Measurements from ENCODE around the gene PEAK3. TPM values are rescaled to one million over a fixed set of nuclear protein-coding genes. Genes with fewer than 3 reads are reported as not detected.

PEAK3 gene
- total RNA-seq, 2 donors from 2014 or later = 0.66 to 0.78 TPM

- ATAC-seq = peak; percentile 91
- peaks cover 46% of the 10 kb centered on the region for H3K4me1 ChIP-seq
These were observed 12.5 kb downstream of the PEAK3 start for GRCh38 chr19:2269244-2270156.

GRCh38 chr19:2268861-2269243 lies 13.1 kb downstream of the PEAK3 start:
- peaks cover 40% of the 10 kb centered on the region for H3K4me1 ChIP-seq
- peaks cover 0 to 2% of the 10 kb centered on the region in 2 donors for H3K36me3 ChIP-seq (replicated peaks in 1 of 2; ENCODE audit: insufficient read depth in 1 of 2, low read depth in 2 of 2)
- no peak for ATAC-seq
- peak overlapping the region in 3 of 4 donors; percentile 95 to 100 (median 99) for H3K27ac ChIP-seq
- no peaks in the 10 kb centered on the region for H3K9me3 ChIP-seq
- DNase-seq = no peak
- intact Hi-C loops (cut with DNase I) = no loop called here
- 1 to 6% methylated on average over 14 to 19 of the region's 19 CpGs for WGBS, 2 donors
- H3K27me3 ChIP-seq = no peaks in the 10 kb centered on the region
- peak overlapping the region; percentile 99 to 100 for H3K4me3 ChIP-seq
- no peak for TF ChIP-seq CTCF (IDR thresholded peaks at IDR 0.05)
- no peak for TF ChIP-seq POLR2A (IDR thresholded peaks at IDR 0.05)

More at GRCh38 chr19:2269244-2270156, 12.5 kb downstream of the PEAK3 start:
- WGBS, 2 donors = 0 to 1% methylated on average over 10 to 98 of the region's 103 CpGs
- Histone ChIP-seq H3K4me3 (peak overlapping the region; percentile 99 to 100), H3K27ac (peak overlapping the region; percentile 95 to 100 (median 98)), H3K36me3 (replicated peaks in 1 of 2; ENCODE audit: insufficient read depth in 1 of 2, low read depth in 2 of 2) (peaks cover 0 to 2% of the 10 kb centered on the region in 2 donors), H3K9me3 (no peaks in the 10 kb centered on the region), H3K27me3 (no peaks in the 10 kb centered on the region)
- TF ChIP-seq CTCF (IDR thresholded peaks at IDR 0.05) (peak in 4 of 7 experiments; percentile 30 to 50 (median 40)), POLR2A (IDR thresholded peaks at IDR 0.05) (peak; percentile 100)
- peak; percentile 98 to 99 (median 98) for DNase-seq
- intact Hi-C loops (cut with DNase I) = loop anchor here (5.0 kb wide), 1 partner anchor 112 kb away; no protein-coding TSS in a partner anchor

- WGBS, 2 donors = 78 to 83% methylated on average over 4 of the region's 4 CpGs
- Histone ChIP-seq H3K36me3 (replicated peaks in 1 of 2; ENCODE audit: insufficient read depth in 1 of 2, low read depth in 2 of 2) (peaks cover 0 to 2% of the 10 kb centered on the region in 2 donors), H3K4me1 (peaks cover 36% of the 10 kb centered on the region), H3K27ac (peak overlapping the region in 1 of 4 donors; percentile 100), H3K27me3 (no peaks in the 10 kb centered on the region), H3K4me3 (no peak overlapping the region), H3K9me3 (no peaks in the 10 kb centered on the region)
- DNase-seq (no peak), ATAC-seq (no peak)
- no peak for TF ChIP-seq CTCF (IDR thresholded peaks at IDR 0.05)
- TF ChIP-seq POLR2A (IDR thresholded peaks at IDR 0.05) = no peak
- intact Hi-C loops (cut with DNase I) = no loop called here
These were observed 13.5 kb downstream of the PEAK3 start for GRCh38 chr19:2268480-2268830.

GRCh38 chr19:2266183-2266993 lies 15.6 kb downstream of the PEAK3 start:
- no peaks in the 10 kb centered on the region for H3K36me3 ChIP-seq (replicated peaks in 1 of 2; ENCODE audit: insufficient read depth in 1 of 2, low read depth in 2 of 2)
- ATAC-seq = no peak

More at GRCh38 chr19:2266183-2266993, 15.6 kb downstream of the PEAK3 start:
- DNase-seq = peak; percentile 70 to 85 (median 80)
- Histone ChIP-seq H3K27me3 (no peaks in the 10 kb centered on the region), H3K9me3 (no peaks in the 10 kb centered on the region), H3K4me1 (peaks cover 15% of the 10 kb centered on the region), H3K4me3 (no peak overlapping the region), H3K27ac (peak overlapping the region in 1 of 4 donors; percentile 36)
- WGBS, 2 donors = 45 to 54% methylated on average over 16 to 18 of the region's 18 CpGs
- intact Hi-C loops (cut with DNase I) = no loop called here
- TF ChIP-seq CTCF (IDR thresholded peaks at IDR 0.05) (no peak), POLR2A (IDR thresholded peaks at IDR 0.05) (no peak)
